T-helper 2 cell treated with Interferon-gamma antibody and Interleukin-4, amounts not matched to agents 5 μg/mL and 100 μg/mL, for 36 hours (primary cell): Measurements from ENCODE around the gene KAT7.

ENCODE experiments used
- DNase-seq: peaks from one replicate; pipeline ENCODE4 v3.0.0; 2021; ENCODE audit warnings: low spot score
- H3K27ac Mint-ChIP-seq: one replicate; pipeline ENCODE4 v1.8.0; 2021; ENCODE audit warnings: mild to moderate bottlenecking, mixed read lengths
- H3K27me3 Mint-ChIP-seq: one replicate; pipeline ENCODE4 v1.8.0; 2021; ENCODE audit warnings: low read depth, mixed read lengths
- H3K36me3 Mint-ChIP-seq: one replicate; pipeline ENCODE4 v1.8.0; 2021; ENCODE audit warnings: low read depth, mixed read lengths
- H3K4me1 Mint-ChIP-seq: one replicate; pipeline ENCODE4 v1.8.0; 2021; ENCODE audit warnings: low read depth, mixed read lengths
- H3K4me3 Mint-ChIP-seq: one replicate; pipeline ENCODE4 v1.8.0; 2022; ENCODE audit warnings: mild to moderate bottlenecking, moderate library complexity, mixed read lengths
- H3K9me3 Mint-ChIP-seq: one replicate; pipeline ENCODE4 v1.8.0; 2021; ENCODE audit warnings: mixed read lengths

The KAT7 gene

GRCh38 chr17:49830605-49831004 lies 42.1 kb downstream of the KAT7 start:
- Mint-ChIP-seq H3K4me1 (no peaks in the 10 kb centered on the region), H3K9me3 (no peaks in the 10 kb centered on the region), H3K36me3 (peaks cover 44% of the 10 kb centered on the region), H3K27ac (no peak overlapping the region), H3K27me3 (no peaks in the 10 kb centered on the region), H3K4me3 (no peak overlapping the region)
- no peak for DNase-seq

GRCh38 chr17:49832840-49833599 lies 44.5 kb downstream of the KAT7 start:
- no peak overlapping the region for H3K27ac Mint-ChIP-seq
- no peak overlapping the region for H3K4me3 Mint-ChIP-seq
- H3K9me3 Mint-ChIP-seq: no peaks in the 10 kb centered on the region
- H3K27me3 Mint-ChIP-seq: no peaks in the 10 kb centered on the region
- no peak for DNase-seq
- H3K36me3 Mint-ChIP-seq: peaks cover 28% of the 10 kb centered on the region
- no peaks in the 10 kb centered on the region for H3K4me1 Mint-ChIP-seq

- DNase-seq: no peak
- Mint-ChIP-seq H3K9me3 (no peaks in the 10 kb centered on the region), H3K27me3 (no peaks in the 10 kb centered on the region), H3K4me3 (no peak overlapping the region), H3K4me1 (no peaks in the 10 kb centered on the region), H3K27ac (no peak overlapping the region), H3K36me3 (peaks cover 18% of the 10 kb centered on the region)
Measured at GRCh38 chr17:49834118-49834743, 45.8 kb downstream of the KAT7 start.

GRCh38 chr17:49835472-49835871 lies 47.0 kb downstream of the KAT7 start:
- Mint-ChIP-seq H3K4me3 (no peak overlapping the region), H3K9me3 (no peaks in the 10 kb centered on the region), H3K27ac (no peak overlapping the region), H3K36me3 (peaks cover 16% of the 10 kb centered on the region), H3K27me3 (no peaks in the 10 kb centered on the region), H3K4me1 (no peaks in the 10 kb centered on the region)
- DNase-seq: no peak

GRCh38 chr17:49836111-49837030 lies 47.9 kb downstream of the KAT7 start:
- H3K4me1 Mint-ChIP-seq: no peaks in the 10 kb centered on the region
- peaks cover 16% of the 10 kb centered on the region for H3K36me3 Mint-ChIP-seq
- DNase-seq: no peak
- H3K9me3 Mint-ChIP-seq: no peaks in the 10 kb centered on the region
- H3K4me3 Mint-ChIP-seq: no peak overlapping the region
- H3K27ac Mint-ChIP-seq: no peak overlapping the region
- H3K27me3 Mint-ChIP-seq: no peaks in the 10 kb centered on the region

GRCh38 chr17:49839455-49839854 lies 51.0 kb downstream of the KAT7 start:
- DNase-seq: no peak
- Mint-ChIP-seq H3K27me3 (no peaks in the 10 kb centered on the region), H3K4me3 (no peak overlapping the region), H3K27ac (no peak overlapping the region), H3K36me3 (peaks cover 9% of the 10 kb centered on the region), H3K4me1 (peaks cover 4% of the 10 kb centered on the region), H3K9me3 (no peaks in the 10 kb centered on the region)

- no peaks in the 10 kb centered on the region for H3K9me3 Mint-ChIP-seq
- peaks cover 6% of the 10 kb centered on the region for H3K36me3 Mint-ChIP-seq
- no peak overlapping the region for H3K27ac Mint-ChIP-seq
- no peaks in the 10 kb centered on the region for H3K27me3 Mint-ChIP-seq
- no peak for DNase-seq
- no peak overlapping the region for H3K4me3 Mint-ChIP-seq
- H3K4me1 Mint-ChIP-seq: peaks cover 12% of the 10 kb centered on the region
Measured at GRCh38 chr17:49841548-49841947, 53.1 kb downstream of the KAT7 start.

GRCh38 chr17:49842371-49842770 lies 53.9 kb downstream of the KAT7 start:
- no peak for DNase-seq
- Mint-ChIP-seq H3K36me3 (peaks cover 8% of the 10 kb centered on the region), H3K27me3 (no peaks in the 10 kb centered on the region), H3K4me1 (peaks cover 12% of the 10 kb centered on the region), H3K9me3 (no peaks in the 10 kb centered on the region), H3K4me3 (no peak overlapping the region), H3K27ac (no peak overlapping the region)

- H3K27ac Mint-ChIP-seq: no peak overlapping the region
- no peak for DNase-seq
- no peak overlapping the region for H3K4me3 Mint-ChIP-seq
- H3K27me3 Mint-ChIP-seq: no peaks in the 10 kb centered on the region
- peaks cover 12% of the 10 kb centered on the region for H3K4me1 Mint-ChIP-seq
- H3K36me3 Mint-ChIP-seq: peaks cover 8% of the 10 kb centered on the region
- no peaks in the 10 kb centered on the region for H3K9me3 Mint-ChIP-seq
Measured at GRCh38 chr17:49842846-49843245, 54.4 kb downstream of the KAT7 start.

GRCh38 chr17:49843774-49844350 lies 55.4 kb downstream of the KAT7 start:
- H3K9me3 Mint-ChIP-seq: no peaks in the 10 kb centered on the region
- peaks cover 12% of the 10 kb centered on the region for H3K4me1 Mint-ChIP-seq
- no peak overlapping the region for H3K27ac Mint-ChIP-seq
- DNase-seq: no peak
- no peak overlapping the region for H3K4me3 Mint-ChIP-seq
- peaks cover 8% of the 10 kb centered on the region for H3K36me3 Mint-ChIP-seq
- no peaks in the 10 kb centered on the region for H3K27me3 Mint-ChIP-seq

GRCh38 chr17:49845321-49845720 lies 56.8 kb downstream of the KAT7 start:
- H3K9me3 Mint-ChIP-seq: no peaks in the 10 kb centered on the region
- H3K27ac Mint-ChIP-seq: no peak overlapping the region
- DNase-seq: no peak
- H3K36me3 Mint-ChIP-seq: peaks cover 8% of the 10 kb centered on the region
- H3K4me1 Mint-ChIP-seq: peaks cover 12% of the 10 kb centered on the region
- no peak overlapping the region for H3K4me3 Mint-ChIP-seq
- H3K27me3 Mint-ChIP-seq: no peaks in the 10 kb centered on the region

GRCh38 chr17:49846938-49847712 lies 58.6 kb downstream of the KAT7 start:
- Mint-ChIP-seq H3K27ac (no peak overlapping the region), H3K27me3 (peaks cover 6% of the 10 kb centered on the region), H3K4me3 (no peak overlapping the region), H3K4me1 (peaks cover 21% of the 10 kb centered on the region), H3K9me3 (no peaks in the 10 kb centered on the region), H3K36me3 (peaks cover 10% of the 10 kb centered on the region)
- no peak for DNase-seq

GRCh38 chr17:49848019-49848473 lies 59.6 kb downstream of the KAT7 start, which contains the start of gene TAC4:
Gene TAC4, minus strand, starts transcription at chr17:49848069. Its CDS starts 52 bp downstream, at chr17:49848017.
- H3K27ac Mint-ChIP-seq: no peak within 1 kb of the TSS
- no peaks in the 10 kb centered on the region for H3K9me3 Mint-ChIP-seq
- H3K36me3 Mint-ChIP-seq: peaks cover 10% of the 10 kb centered on the region
- H3K27me3 Mint-ChIP-seq: peaks cover 12% of the 10 kb centered on the region
- no peak for DNase-seq
- no peak within 1 kb of the TSS for H3K4me3 Mint-ChIP-seq
- peaks cover 23% of the 10 kb centered on the region for H3K4me1 Mint-ChIP-seq
